ENCODE results near the gene STK16. TPM values are rescaled to one million over a fixed set of nuclear protein-coding genes. Genes with fewer than 3 reads are reported as not detected.

Gene STK16
- total RNA-seq, 1 donor from 2014 or later = 29.5 TPM

DNA sequence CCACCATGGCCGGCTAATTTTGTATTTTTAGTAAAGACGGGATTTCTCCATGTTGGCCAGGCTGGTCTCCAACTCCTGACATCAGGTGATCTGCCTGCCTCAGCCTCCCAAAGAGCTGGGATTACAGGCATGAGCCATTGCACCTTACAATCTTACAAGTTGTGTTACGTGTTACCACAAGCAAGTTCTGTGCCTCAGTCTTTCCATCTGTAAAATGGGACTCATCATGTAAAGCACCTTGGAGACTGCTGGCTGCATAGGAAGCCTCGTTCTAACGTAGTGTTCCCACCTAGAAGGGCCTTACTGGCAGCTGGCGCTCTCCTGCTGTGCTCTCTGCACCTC, 43.9 kb downstream of the STK16 start:
- peaks cover 3% of the 10 kb centered on the region for H3K36me3 Mint-ChIP-seq (ENCODE audit: low read depth, unreplicated experiment)
- no peak for DNase-seq (ENCODE audit: low spot score)
- H3K4me1 Mint-ChIP-seq (ENCODE audit: unreplicated experiment) = peaks cover 3% of the 10 kb centered on the region
- TF ChIP-seq, protein P1, sequence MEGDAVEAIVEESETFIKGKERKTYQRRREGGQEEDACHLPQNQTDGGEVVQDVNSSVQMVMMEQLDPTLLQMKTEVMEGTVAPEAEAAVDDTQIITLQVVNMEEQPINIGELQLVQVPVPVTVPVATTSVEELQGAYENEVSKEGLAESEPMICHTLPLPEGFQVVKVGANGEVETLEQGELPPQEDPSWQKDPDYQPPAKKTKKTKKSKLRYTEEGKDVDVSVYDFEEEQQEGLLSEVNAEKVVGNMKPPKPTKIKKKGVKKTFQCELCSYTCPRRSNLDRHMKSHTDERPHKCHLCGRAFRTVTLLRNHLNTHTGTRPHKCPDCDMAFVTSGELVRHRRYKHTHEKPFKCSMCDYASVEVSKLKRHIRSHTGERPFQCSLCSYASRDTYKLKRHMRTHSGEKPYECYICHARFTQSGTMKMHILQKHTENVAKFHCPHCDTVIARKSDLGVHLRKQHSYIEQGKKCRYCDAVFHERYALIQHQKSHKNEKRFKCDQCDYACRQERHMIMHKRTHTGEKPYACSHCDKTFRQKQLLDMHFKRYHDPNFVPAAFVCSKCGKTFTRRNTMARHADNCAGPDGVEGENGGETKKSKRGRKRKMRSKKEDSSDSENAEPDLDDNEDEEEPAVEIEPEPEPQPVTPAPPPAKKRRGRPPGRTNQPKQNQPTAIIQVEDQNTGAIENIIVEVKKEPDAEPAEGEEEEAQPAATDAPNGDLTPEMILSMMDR (IDR thresholded peaks at IDR 0.05; ENCODE audit: unreplicated experiment) = no peak
- H3K9me3 Mint-ChIP-seq (ENCODE audit: unreplicated experiment) = no peaks in the 10 kb centered on the region
- H3K4me3 Mint-ChIP-seq (ENCODE audit: unreplicated experiment) = no peak overlapping the region
- H3K27me3 Mint-ChIP-seq (ENCODE audit: unreplicated experiment) = peaks cover 7% of the 10 kb centered on the region
- no peak overlapping the region for H3K27ac Mint-ChIP-seq (ENCODE audit: unreplicated experiment)

DNA sequence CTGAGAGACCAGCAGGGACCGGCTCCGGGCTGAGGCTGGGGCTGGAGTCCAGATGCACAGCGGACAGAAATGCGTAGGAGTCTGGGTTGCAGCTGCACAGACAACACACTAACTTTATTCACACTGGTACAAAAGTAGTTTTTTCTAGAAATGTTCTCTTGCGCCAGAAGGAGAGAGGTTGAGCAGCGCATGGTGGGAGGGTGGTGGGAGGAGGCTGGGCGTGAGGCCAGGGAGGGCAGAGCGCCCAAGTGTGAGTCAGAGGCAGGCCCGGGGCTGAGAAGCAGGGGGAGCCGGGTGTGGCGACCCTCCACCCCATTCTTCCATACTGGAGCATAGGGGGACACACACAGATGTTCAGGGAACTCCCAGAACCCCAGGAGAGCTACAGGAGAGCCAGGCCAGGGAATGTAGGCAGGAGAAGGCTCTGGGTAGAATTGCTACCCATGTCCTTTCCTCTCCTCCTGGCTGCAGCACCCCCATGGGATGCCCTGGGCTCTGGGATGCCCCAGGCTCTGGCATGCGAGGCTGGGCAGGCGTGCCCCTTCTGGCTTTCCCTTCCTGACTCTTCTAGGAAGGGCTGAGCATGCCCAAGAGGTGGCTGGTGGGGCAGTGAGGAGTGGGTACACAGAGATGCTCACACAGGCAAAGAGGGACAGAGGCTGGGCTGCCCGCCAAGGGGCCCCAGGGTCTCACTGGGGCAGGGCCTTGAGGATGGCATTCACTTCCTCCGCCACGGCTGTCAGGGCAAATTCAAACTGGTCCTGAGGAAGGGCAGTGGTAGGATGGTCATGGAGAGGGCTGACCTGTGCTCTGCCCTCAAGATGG, 44.5 kb downstream of the STK16 start:
- DNase-seq (ENCODE audit: low spot score) = no peak
- peaks cover 6% of the 10 kb centered on the region for H3K4me1 Mint-ChIP-seq (ENCODE audit: unreplicated experiment)
- H3K36me3 Mint-ChIP-seq (ENCODE audit: low read depth, unreplicated experiment) = peaks cover 3% of the 10 kb centered on the region
- no peak overlapping the region for H3K4me3 Mint-ChIP-seq (ENCODE audit: unreplicated experiment)
- H3K27ac Mint-ChIP-seq (ENCODE audit: unreplicated experiment) = no peak overlapping the region
- TF ChIP-seq, protein P1 (IDR thresholded peaks at IDR 0.05; ENCODE audit: unreplicated experiment) = no peak
- H3K27me3 Mint-ChIP-seq (ENCODE audit: unreplicated experiment) = peaks cover 7% of the 10 kb centered on the region
- no peaks in the 10 kb centered on the region for H3K9me3 Mint-ChIP-seq (ENCODE audit: unreplicated experiment)

DNA sequence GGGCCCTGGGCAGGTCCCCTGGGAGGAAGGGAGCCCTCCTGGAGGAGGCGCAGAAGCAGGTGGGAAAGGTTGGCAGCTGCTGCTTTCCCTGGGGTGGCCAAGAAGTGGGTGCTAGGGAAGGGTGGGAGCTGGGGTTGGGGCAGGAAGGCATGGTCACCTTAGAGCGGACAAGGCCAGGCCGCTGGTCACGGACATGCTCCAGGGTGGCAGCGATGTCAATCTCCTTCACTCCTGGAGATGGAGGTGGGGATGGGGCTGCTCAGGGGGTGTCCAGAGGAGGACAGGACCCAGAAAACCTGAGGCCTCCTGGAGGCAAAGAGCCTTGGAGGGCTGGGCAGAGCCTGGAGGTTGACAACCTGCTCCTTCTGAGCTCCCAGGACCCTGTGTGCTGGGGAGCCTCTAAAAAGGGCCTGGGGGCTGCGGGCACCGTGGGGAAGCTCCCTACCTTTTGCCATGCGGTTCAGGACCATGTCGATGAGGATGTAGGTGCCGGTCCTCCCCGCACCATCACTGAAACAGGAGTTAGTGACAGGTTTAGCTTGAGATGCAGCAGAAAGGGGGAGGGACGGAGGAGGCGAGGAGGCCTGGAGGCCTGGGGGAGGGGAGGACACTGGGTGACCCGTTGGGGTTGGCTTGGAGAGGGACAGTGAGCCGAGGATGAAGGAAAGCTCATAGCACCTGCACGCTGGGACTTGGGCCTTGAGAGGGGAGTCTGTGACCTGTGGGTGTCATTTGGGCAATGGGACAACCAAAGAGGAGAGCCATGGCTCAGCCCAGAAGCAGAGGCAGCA, 45.3 kb downstream of the STK16 start:
- Mint-ChIP-seq H3K4me1 (ENCODE audit: unreplicated experiment) (peaks cover 6% of the 10 kb centered on the region), H3K4me3 (ENCODE audit: unreplicated experiment) (no peak overlapping the region), H3K27me3 (ENCODE audit: unreplicated experiment) (peaks cover 7% of the 10 kb centered on the region), H3K9me3 (ENCODE audit: unreplicated experiment) (peaks cover under 1% of the 10 kb centered on the region), H3K27ac (ENCODE audit: unreplicated experiment) (no peak overlapping the region), H3K36me3 (ENCODE audit: low read depth, unreplicated experiment) (peaks cover 1% of the 10 kb centered on the region)
- TF ChIP-seq, protein P1 (IDR thresholded peaks at IDR 0.05; ENCODE audit: unreplicated experiment) = no peak
- DNase-seq (ENCODE audit: low spot score) = no peak

DNA sequence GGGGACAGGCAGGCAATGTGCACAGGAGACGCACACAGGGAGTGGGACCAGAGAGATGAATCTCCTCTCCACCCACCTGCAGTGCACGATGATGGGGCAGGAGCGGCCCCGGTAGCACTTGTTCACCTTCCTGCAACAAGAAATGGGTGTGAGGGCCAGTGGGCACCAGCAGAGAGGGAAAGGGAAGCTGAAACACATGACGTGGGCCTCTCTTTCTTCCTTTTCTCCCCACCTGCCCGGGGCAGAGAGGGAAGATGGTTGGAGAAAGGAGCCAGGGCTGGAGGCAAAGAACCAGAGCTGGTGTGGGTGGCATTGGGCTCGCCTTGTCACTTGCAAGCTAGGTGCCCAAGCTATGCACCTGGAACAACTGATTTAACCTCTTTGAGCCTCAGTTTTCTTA, 46.1 kb downstream of the STK16 start:
- H3K4me3 Mint-ChIP-seq (ENCODE audit: unreplicated experiment) = no peak overlapping the region
- peaks cover 4% of the 10 kb centered on the region for H3K36me3 Mint-ChIP-seq (ENCODE audit: low read depth, unreplicated experiment)
- no peak for DNase-seq (ENCODE audit: low spot score)
- peaks cover 7% of the 10 kb centered on the region for H3K27me3 Mint-ChIP-seq (ENCODE audit: unreplicated experiment)
- peaks cover 4% of the 10 kb centered on the region for H3K9me3 Mint-ChIP-seq (ENCODE audit: unreplicated experiment)
- H3K4me1 Mint-ChIP-seq (ENCODE audit: unreplicated experiment) = peaks cover 6% of the 10 kb centered on the region
- TF ChIP-seq, protein P1 (IDR thresholded peaks at IDR 0.05; ENCODE audit: unreplicated experiment) = no peak
- no peak overlapping the region for H3K27ac Mint-ChIP-seq (ENCODE audit: unreplicated experiment)

Measured in endothelial cell (in vitro differentiated cells).